ENCODE results near the gene TJP1.

The TJP1 gene

GRCh38 chr15:29656636-29657475 is 165.4 kb downstream of the TJP1 start:
- DNase-seq, result no peak

GRCh38 chr15:29652595-29652994 is 169.7 kb downstream of the TJP1 start:
- no peak for DNase-seq

- no peak for DNase-seq
Observed at GRCh38 chr15:29651476-29652233, 170.6 kb downstream of the TJP1 start.
